ENCODE results near the gene ATPAF1.
"Not testable (repeated sequence)": the region's sequence is repeated elsewhere in the genome, so short reads cannot be mapped to it uniquely, and the experiment has no call there.

The ATPAF1 gene

DNA sequence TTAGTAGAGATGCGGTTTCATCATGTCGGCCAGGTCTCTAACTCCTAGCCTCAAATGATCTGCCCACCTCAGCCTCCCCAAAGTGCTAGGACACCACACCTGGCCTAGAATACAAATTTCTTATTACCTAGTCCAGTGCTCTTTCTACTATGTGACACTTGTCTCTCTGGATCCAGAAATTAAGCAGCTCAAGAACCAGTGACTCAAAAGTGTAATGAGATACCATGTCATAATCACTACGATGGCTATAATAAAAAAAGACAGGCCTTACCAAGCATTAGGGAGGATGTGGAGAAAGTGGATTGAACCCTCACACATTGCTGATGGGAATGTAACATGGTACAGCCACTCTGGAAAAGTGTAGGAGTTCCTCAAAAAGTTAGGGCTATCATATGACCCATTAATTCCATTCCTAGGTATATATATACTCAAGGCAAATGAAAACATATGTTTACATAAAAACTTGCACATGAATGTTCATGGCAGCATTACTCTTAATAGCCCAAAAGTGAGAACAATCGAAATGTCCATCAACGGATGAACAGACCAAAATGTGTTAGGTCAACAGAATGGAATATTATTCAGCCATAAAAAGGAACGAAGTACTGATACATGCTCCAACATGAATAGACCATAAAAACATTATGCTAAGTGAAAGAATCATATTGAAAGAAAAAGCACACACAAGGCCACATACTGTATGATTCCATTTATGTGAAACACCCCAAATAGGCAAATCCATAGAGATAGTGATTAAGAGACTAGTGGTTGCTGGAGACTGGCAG, 11.8 kb upstream of the ATPAF1 start:
- no peak for DNase-seq

DNA sequence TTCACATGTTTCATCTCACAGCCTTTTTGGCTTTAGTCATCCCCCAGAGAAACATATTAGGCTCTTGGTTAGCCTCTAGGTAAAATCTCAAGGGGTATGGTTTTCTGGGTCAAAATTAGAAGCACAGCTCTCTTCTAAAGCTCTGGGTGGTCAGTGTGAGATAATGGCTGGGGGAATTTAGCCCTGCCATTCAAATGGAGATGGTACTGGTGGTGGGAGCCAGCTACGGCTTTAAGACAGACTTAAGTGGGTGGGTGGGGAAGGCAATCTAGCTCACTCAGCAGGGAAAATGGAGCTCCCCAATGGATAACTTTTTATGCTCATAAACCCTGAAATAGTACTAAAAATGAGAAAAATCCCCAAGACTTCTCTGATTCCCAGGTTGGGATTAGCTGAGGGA, 9.2 kb upstream of the ATPAF1 start:
- no peak for DNase-seq

DNA sequence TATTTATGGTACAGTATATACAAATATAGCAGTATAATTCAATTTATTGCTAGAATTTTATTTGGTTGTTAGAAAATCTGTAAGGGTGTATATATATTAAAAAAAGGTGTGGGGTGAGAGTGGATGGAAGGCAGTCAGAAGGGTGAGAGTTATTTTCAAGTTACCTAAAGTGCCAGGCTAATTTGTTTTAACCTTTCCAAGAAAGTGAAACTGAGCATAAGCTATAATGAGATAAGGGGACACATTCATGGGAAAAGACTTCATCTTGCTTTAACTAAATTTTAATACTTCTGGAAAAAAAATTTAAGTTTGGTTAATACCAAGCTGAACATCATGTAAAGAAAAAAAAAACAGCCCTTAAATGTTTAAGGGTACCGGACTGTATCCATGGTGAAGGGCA, 8.4 kb upstream of the ATPAF1 start:
- no peak for DNase-seq

DNA sequence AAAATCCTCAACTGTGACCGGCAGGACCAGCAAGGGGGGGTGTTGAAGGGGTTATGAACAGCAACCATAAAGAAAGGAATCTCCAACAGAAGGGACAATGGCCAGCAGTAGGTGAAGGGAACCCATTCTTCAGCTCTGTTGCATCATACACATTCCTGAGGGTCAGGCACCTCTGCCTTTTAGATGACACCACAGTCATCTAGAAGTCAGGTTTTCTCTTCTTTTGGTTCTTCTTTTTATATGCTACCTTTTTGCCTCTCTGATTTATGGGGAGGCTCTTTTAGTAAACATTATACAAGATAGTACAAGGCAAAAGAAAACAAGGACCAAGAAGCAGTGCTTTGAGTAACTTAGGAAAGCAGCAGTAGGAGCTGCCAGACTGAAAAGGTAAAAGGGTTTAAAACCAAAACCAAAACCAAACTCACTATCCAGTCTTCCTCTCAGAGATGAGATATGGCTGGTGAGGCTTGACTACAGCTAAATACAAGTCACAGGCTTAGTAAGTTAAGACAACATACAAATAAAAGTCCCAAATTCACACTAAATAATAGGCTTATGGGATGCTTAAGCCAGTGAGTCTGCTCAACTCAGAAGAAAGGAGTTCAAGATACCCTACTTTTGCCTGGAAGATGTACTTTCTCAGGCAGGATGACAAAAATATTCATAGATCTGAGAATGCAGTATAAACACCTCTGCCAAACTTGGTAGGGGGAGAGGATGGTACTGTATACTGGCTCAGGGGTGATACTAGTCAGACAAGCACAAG, 7.6 kb upstream of the ATPAF1 start:
- peak in 1 of 2 donors; percentile 49 for DNase-seq

DNA sequence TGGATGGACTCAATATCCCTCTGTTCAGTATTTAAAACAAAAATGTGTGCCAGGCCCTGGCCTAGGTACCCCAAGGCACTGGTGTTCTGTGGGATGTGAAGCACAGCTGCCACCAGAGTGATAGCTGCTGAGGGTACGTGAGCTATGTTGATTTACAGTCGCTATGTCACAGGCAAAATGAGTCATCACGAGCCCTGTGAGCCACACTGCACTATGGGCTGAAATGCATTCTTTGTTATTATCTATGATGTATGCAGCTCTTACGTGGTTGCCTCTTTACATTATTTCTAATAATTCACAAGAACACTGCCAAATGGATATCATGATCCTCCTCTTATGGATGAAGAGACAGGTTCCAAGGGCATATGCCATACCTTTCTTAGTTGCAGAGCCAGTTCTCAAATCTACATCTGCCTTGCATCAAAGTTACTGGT, 5.6 kb upstream of the ATPAF1 start:
- no peak for DNase-seq

DNA sequence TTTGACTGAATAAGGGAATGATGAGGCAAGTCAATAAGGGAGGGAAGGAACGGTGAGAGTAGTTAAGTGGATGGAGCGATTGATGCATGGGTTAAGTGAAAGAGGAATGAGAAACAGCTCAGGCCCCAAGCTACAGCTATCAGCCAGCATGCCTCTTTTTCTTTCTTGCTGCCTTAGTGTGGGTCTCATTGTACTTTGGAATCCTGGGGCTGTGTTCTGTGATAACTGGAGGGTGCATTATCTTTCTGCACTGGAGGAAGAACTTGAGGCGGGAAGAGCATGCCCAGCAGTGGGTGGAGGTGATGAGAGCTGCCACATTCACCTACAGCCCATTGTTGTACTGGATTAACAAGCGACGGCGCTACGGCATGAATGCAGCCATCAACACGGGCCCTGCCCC, 4.5 kb upstream of the ATPAF1 start:
- DNase-seq, result no peak

DNA sequence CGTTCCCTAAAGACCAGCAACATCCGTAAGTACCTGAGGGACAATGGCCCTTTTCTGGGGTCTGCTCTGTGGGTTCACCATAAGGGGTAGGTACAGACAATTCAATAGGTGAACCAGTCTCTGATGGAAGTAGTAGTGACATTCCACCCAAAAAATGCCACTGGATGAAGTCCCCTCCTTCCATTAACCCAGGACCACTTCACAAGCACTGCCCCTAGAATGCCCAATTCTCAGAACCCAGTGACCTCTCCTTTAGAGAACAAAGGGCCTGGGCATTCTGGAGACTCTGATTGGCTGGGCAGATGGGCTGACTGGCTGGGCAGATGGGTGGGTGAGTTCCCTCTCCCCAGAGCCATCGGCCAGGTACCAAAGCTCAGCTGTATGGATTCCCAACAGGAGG, 3.4 kb upstream of the ATPAF1 start, which contains the start of gene TEX38:
TEX38 (plus strand) TSS at position 301 of the 400 bp plus-strand sequence; CDS start at position 382, 81 bp downstream.
- no peak for DNase-seq

DNA sequence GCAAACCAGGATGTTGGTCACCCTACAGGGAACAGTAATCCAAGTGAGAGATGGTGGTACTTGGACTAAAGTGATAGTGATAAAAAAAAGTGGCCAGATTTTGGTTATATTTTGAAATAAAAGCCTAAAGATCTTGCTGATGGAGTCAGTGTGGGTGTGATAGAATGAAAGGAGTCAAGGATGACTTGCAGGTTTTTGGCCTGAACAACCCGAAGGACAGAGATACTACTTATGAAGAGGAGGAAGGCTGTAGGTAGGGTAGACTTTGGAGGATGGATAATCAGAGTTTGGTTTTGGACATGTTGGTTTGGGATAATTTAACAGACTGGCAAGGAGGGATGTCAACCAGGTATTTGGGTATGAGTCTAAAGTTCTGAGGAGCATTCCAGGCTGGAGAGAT, 2.0 kb upstream of the ATPAF1 start:
- DNase-seq, result no peak

DNA sequence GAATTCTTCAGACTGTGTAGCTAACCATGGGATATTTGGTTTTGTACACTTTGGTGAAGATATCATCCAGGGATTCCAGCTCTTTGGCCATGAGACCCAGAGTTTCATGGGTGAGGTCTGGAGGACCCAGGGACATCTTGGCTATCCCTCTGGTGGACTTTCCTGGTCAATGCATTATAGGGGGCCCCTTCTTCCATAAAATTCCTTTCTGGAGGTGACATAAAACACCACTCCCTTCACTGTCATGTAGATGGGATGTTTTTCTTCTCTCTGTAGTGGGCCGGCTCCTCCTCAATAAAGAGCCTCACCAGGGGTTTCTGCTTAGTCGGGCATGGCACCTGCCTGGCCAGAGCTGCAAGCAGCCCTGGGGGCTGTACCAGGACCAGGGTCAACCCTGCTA, 2.2 kb downstream of the ATPAF1 start:
- DNase-seq, result no peak

DNA sequence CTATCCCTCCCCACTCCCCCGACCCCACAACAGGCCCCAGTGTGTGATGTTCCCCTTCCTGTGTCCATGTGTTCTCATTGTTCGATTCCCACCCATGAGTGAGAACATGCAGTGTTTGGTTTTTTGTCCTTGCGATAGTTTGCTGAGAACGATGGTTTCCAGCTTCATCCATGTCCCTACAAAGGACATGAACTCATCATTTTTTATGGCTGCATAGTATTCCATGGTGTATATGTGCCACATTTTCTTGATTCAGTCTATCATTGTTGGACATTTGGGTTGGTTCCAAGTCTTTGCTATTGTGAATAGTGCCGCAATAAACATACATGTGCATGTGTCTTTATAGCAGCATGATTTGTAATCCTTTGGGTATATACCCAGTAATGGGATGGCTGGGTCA, 5.2 kb downstream of the ATPAF1 start:
- DNase-seq, result not testable (repeated sequence)

DNA sequence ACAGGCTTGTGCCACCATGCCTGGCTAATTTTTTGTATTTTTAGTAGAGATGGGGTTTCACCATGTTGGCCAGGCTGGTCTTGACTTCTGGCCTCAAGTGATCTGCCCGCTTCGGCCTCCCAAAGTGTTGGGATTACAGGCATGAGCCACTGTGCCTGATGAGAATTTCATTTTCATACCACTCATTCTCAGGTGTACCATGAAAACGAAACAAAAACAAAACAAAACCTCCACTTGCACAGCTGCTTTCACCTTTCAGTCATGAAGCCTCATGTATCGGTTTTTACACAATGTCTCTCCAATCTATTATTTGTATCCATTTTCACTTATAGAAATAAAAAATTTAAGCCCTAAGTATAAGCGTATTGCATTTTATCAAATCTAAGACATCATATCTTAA, 8.0 kb downstream of the ATPAF1 start:
- DNase-seq, result not testable (repeated sequence)

DNA sequence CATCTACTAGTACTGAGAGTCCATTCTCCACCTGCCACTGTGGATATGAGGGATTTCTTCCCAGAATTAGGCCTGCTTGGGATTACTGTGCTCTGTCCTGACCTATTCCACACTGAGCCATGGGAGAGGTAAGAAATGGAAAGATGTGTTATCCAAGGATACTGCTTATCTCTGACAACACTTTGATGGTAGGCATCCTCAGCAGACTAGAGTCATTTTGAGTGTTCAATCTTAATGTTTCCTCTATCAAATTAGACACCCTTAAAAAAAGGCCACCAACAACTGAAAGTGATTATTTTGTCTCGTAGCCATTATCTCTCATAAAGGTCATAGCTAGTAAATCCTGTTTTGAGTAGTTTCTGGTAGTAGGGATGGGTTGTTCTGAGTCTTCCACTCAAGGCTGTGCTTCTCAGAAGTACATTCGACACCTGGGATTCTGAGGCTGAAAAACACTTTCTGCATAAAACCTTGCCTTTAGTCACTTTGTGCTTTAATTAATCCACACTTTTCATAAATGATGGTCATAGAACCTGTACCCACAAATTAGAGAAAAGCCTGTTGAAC, 8.8 kb downstream of the ATPAF1 start:
- no peak for DNase-seq

DNA sequence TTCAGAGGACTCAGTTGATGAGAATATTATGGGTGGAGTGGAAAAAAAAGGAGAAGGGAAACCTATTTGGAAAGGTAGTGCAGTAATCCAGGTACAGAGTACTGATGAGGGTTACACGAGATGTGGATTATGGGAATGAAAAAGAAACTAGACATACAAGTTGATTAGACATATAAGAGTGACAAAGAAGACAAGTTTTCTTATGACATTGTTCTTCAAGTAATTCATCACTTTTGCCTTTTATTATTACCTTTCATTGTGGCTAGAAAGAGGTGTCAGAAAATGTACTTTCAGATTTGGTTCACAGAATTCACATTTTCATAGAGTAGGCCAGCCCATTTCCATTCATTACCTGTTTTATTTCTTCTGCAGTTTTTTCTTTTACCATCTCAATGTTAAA, 10.4 kb downstream of the ATPAF1 start:
- no peak for DNase-seq

DNA sequence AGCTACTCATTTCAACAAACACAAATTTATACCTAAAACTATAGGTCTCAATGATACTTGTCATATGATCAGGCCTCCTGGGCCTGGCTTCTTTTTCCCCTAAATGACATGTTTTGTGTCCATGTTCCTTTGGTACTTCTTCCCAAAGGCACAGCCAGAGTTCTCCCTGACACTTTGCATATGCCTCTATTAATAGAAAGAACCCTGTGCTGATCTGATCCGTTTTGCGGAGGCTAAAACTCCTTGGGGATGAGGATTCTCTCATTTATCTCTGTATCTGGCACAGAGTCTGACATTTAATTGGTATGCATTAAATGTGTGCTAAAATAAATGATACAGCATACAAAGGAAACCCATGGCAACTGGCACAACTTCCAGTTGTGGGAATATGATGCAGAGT, 11.5 kb downstream of the ATPAF1 start:
- DNase-seq, result no peak

DNA sequence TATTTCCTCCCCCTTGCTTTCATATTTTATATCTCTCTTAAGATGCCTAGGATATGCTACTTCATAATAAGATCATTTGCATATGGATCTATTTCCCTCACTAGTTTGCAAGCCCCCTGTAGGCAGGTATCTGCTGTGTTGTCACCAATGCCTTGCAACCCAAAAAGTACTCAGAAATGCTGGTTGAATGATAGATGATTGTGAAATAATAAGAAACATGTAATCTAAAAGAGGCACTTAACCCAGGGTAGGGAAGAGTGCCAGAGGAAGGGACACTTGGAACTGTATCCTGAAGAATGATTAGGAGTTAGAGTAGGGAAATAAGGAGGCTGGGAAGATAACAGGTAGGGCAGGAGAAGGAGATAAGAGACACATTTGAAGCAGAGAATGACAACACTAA, 12.3 kb downstream of the ATPAF1 start:
- DNase-seq, result no peak

DNA sequence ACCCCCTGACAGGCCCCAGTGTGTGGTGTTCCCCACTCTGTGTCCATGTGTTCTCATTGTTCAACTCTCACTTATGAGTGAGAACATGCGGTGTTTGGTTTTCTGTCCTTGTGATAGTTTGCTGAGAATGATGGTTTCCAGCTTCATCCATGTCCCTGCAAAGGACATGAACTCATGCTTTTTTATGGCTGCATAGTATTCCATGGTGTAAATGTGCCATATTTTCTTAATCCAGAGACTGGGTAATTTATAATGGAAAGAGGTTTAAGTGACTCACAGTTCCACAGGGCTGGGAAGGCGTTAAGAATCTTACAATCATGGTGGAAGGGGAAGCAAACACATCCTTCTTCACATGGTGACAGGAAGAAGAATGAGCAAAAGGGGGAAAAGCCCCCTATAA, 13.5 kb downstream of the ATPAF1 start:
- DNase-seq, result not testable (repeated sequence)

DNA sequence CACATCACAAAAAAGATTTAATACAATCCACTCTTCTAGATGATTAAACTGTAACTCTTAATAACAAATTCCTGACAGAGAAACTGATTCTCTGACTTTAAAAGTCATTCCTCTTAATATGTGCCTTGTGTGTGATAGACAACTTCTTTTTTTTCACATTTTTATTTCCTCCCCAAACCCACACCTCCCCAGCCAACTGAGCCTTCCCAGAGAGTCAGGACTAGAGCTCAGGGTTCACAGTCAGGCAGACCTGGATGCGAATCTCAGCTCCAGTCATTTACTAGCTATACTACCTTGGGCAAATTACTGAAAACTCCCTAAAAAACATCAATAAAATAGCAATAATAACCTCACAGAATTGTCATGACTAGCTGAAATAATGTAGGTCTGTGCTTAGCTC, 14.2 kb downstream of the ATPAF1 start:
- no peak for DNase-seq

DNA sequence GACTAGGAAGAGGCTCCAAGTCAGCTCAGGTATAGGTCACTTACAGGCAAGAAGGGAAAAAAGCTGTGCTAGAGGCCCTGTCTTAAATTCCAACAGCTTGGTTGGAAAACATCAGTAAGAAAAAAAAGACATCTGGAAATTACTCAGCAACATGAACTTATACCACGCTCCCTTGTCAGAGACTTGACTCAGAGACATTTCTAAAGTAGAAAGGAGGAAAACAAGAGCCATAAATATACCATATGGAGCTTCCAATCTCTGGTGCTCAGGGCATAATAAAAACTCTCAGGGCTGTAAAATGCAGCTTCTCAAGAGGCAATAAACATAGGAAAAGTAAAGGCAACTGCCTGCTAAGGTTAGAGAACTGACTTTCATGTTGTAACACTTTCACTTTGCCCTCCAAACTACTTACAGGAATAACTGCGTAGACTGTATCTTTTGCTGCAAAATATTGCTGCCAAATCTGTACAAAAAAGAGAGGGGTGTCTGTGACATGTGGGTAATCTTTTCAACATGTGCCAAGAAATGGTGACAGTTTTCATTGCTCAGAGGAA, 14.7 kb downstream of the ATPAF1 start:
- no peak for DNase-seq

DNA sequence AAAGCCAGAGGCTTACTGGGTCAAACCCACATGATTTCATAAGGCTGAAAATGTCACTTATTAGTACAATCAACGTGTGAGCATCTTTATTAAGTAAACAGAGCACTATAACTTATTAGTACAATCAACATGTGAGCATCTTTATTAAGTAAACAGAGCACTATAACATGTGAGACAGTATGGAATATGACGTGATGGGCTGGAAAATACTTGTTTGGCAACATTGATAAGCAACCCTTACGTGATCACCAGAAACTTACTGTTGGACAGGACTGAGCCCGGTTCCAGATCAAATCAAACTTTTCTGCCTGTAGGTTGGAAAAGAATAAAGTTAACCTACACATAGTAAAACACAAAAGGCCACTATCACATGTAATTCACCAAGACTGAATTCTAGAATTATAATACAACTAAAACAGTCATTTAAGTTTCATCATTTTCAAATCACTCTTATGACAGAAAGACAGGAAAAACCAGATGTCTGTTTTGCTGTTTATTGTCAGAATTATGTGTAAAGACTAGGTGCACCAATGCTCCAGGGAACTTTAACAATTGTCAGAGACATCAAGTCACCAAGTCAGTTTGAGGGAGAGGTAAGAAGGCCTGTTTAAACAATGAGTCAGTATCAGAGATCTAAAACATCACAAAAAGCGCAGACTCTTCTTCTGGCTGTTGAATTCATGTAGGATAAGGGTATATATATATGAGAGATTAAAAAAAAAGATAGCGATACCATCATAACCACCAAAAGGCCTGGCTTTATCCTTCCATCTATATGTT, 15.7 kb downstream of the ATPAF1 start:
- DNase-seq, result no peak

DNA sequence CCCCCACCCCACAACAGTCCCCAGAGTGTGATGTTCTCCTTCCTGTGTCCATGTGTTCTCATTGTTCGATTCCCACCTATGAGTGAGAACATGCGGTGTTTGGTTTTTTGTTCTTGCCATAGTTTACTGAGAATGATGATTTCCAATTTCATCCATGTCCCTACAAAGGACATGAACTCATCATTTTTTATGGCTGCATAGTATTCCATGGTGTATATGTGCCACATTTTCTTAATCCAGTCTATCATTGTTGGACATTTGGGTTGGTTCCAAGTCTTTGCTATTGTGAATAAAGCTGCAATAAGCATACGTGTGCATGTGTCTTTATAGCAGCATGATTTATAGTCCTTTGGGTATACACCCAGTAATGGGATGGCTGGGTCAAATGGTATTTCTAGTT, 17.0 kb downstream of the ATPAF1 start:
- not testable (repeated sequence) for DNase-seq

DNA sequence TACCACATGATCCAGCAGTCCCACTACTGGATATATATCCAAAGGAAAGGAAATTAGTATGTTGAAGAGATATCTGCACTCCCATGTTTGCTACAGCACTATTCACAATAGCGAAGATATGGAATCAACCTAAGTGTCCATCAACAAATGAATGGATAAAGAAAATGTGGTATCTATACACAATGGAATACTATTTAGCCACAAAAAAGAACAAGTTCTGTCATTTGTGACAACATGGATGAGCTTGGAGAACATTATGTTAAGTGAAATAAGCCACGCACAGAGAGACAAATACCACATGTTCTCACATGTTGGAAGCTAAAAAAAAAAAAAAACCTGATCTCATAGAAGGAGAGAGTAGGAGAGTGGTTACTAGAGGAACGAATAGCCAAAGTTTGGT, 17.7 kb downstream of the ATPAF1 start:
- no peak for DNase-seq

DNA sequence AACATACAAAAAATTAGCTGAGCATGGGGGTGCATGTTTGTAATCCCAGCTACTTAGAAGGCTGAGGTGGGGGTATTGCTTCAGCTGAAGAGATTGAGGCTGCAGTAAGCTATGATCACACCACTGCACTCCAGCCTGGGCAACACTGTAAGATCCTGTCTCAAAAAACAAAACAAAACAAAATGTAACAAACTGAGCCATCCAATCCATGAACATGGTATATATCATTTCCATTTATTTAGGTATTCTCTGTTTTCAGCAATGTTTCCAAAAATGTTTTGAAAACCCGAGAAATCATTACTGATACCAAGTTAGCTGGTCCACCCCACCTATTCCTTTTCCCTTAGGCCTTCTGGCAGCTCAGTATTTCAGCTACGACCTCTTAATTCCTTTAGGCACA, 18.4 kb downstream of the ATPAF1 start:
- DNase-seq, result no peak

DNA sequence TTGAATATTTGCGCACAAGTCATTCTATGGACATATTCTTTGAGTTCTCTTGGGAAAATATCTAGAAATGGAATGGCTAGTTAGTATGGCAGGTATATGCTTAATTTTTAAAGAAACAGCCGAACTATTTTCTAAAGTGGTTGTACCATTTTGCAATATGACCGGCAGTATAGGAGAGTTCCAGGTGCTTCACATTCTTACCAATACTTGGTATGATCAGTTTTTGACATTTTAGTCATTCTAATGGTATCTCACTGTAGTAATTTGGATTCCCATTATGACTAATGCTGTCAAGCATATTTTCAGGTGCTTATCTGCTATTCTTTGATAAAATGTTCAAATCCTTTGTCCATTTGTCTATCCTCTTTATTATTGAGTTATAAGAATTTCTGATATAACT, 20.6 kb downstream of the ATPAF1 start:
- no peak for DNase-seq

All from CD4-positive, alpha-beta T cell treated with Interleukin-4 for 1 hour (primary cell).